ENCODE data around the gene RUFY2. TPM values are rescaled to one million over a fixed set of nuclear protein-coding genes. Genes with fewer than 3 reads are reported as not detected.

Gene RUFY2
- total and polyA plus RNA-seq, 2 donors (not counting 3 experiments of a cell fraction or from before 2014, with no cell fraction given): 5.7 to 24.2 TPM

- Histone ChIP-seq H3K4me1 (ENCODE audit: control insufficient read depth, extremely low read depth, insufficient read depth, low read length) (no peaks in the 10 kb centered on the region), H3K27ac (ENCODE audit: insufficient read depth, low read depth, low read length) (no peak overlapping the region), H2AFZ (ENCODE audit: low read depth, low read length) (no peak overlapping the region), H3K9me1 (replicated peaks; ENCODE audit: control insufficient read depth, extremely low read depth, insufficient read depth, low read length) (no peaks in the 10 kb centered on the region), H3K79me2 (ENCODE audit: control insufficient read depth, insufficient read depth, low read length) (no peaks in the 10 kb centered on the region), H3K9ac (replicated peaks; ENCODE audit: extremely low read depth, insufficient read depth, low read length) (no peak overlapping the region), H3K4me3 (replicated peaks in 1 of 3; ENCODE audit: insufficient read depth in 1 of 3, low read depth in 1 of 3, low read length in 3 of 3) (no peak overlapping the region), H3K27me3 (ENCODE audit: control insufficient read depth in 2 of 2, insufficient read depth in 2 of 2, low read length in 2 of 2) (no peaks in the 10 kb centered on the region), H3K9me3 (replicated peaks; ENCODE audit: control insufficient read depth, insufficient read depth, low read length) (no peaks in the 10 kb centered on the region), H3K36me3 (ENCODE audit: control insufficient read depth in 2 of 2, extremely low read depth in 1 of 2, insufficient read depth in 2 of 2, low read length in 2 of 2) (peaks cover 0 to 12% of the 10 kb centered on the region in 2 experiments), H4K20me1 (replicated peaks; ENCODE audit: control insufficient read depth, extremely low read depth, insufficient read depth, low read length) (no peaks in the 10 kb centered on the region), H3K4me2 (ENCODE audit: insufficient read depth, low read length) (no peak overlapping the region)
- POLR2A ChIA-PET: no interaction called here
- CTCF ChIA-PET: interaction anchor here (1.5 kb wide), 1 partner anchor 16 kb away, joined by 3 read pairs; no protein-coding TSS in a partner anchor
- TF ChIP-seq JUN (IDR thresholded peaks at IDR 0.05; ENCODE audit: borderline replicate concordance, insufficient read depth, insufficient read length, low read depth): no peak
- no peak for TF ChIP-seq EZH2 (IDR thresholded peaks at IDR 0.05; ENCODE audit: borderline replicate concordance, low read depth, low read length, severe bottlenecking)
- TF ChIP-seq POLR2AphosphoS5 (IDR thresholded peaks at IDR 0.05; ENCODE audit: insufficient read depth, low read depth, low read length): no peak
- TF ChIP-seq, protein P1, sequence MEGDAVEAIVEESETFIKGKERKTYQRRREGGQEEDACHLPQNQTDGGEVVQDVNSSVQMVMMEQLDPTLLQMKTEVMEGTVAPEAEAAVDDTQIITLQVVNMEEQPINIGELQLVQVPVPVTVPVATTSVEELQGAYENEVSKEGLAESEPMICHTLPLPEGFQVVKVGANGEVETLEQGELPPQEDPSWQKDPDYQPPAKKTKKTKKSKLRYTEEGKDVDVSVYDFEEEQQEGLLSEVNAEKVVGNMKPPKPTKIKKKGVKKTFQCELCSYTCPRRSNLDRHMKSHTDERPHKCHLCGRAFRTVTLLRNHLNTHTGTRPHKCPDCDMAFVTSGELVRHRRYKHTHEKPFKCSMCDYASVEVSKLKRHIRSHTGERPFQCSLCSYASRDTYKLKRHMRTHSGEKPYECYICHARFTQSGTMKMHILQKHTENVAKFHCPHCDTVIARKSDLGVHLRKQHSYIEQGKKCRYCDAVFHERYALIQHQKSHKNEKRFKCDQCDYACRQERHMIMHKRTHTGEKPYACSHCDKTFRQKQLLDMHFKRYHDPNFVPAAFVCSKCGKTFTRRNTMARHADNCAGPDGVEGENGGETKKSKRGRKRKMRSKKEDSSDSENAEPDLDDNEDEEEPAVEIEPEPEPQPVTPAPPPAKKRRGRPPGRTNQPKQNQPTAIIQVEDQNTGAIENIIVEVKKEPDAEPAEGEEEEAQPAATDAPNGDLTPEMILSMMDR (IDR thresholded peaks at IDR 0.05; ENCODE audit: extremely low read depth in 1 of 2, insufficient read depth in 1 of 2, low read depth in 1 of 2, low read length in 2 of 2): no peak
- TF ChIP-seq GATA2 (IDR thresholded peaks at IDR 0.05; ENCODE audit: insufficient read depth, insufficient read length, low read depth, low read length): no peak
- no peak for TF ChIP-seq MYC (IDR thresholded peaks at IDR 0.05; ENCODE audit: low read depth, low read length)
- TF ChIP-seq FOS (IDR thresholded peaks at IDR 0.05; ENCODE audit: borderline replicate concordance, insufficient read depth, low read length): no peak
- TF ChIP-seq POLR2A (IDR thresholded peaks at IDR 0.05; ENCODE audit: low read depth, low read length): no peak
- TF ChIP-seq MAX (IDR thresholded peaks at IDR 0.05; ENCODE audit: insufficient read depth, insufficient read length): no peak
- FAIRE-seq (no peak), DNase-seq (ENCODE audit: low read depth, low spot score) (no peak)
- dilution Hi-C loops (cut with MboI; ENCODE audit: extremely low pct_ligation_motif_present, low sequenced_read_pairs) (no loop called here), intact Hi-C loops (cut with micrococcal nuclease) (no loop called here)
- no TSS peak for BruUV-seq (replicated peaks)
Measured at GRCh38 chr10:68424454-68425014, 17.5 kb upstream of the RUFY2 start.

All from endothelial cell of umbilical vein (primary cell).